Loucy (cell line): Measurements from ENCODE around the gene EFNB1.
"Not testable (repeated sequence)": the region's sequence is repeated elsewhere in the genome, so short reads cannot be mapped to it uniquely, and the experiment has no call there.

Source experiments
- EZH2phosphoT487 ChIP-seq: fragments of 200-600 bp; IDR thresholded peaks from 2 replicates; pipeline ENCODE4 v1.6.1; 2018; ENCODE audit warnings: antibody characterized with exemption, mild to moderate bottlenecking, moderate library complexity, borderline replicate concordance
- TF ChIP-seq, protein P1 (sequence below): fragments of 200-600 bp; sonication (generic); conservative IDR thresholded peaks from 2 replicates; pipeline ENCODE4 v1.5.1; 2014; ENCODE audit warnings: mild to moderate bottlenecking, antibody characterized with exemption, low read length

GRCh38 chrX:68781295-68781694 lies 47.5 kb upstream of the EFNB1 start:
- TF ChIP-seq, protein P1, sequence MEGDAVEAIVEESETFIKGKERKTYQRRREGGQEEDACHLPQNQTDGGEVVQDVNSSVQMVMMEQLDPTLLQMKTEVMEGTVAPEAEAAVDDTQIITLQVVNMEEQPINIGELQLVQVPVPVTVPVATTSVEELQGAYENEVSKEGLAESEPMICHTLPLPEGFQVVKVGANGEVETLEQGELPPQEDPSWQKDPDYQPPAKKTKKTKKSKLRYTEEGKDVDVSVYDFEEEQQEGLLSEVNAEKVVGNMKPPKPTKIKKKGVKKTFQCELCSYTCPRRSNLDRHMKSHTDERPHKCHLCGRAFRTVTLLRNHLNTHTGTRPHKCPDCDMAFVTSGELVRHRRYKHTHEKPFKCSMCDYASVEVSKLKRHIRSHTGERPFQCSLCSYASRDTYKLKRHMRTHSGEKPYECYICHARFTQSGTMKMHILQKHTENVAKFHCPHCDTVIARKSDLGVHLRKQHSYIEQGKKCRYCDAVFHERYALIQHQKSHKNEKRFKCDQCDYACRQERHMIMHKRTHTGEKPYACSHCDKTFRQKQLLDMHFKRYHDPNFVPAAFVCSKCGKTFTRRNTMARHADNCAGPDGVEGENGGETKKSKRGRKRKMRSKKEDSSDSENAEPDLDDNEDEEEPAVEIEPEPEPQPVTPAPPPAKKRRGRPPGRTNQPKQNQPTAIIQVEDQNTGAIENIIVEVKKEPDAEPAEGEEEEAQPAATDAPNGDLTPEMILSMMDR = not testable (repeated sequence)
- TF ChIP-seq EZH2phosphoT487 = not testable (repeated sequence)
